ENCODE measurements around the gene IFIT2. TPM values are rescaled to one million over a fixed set of nuclear protein-coding genes. Genes with fewer than 3 reads are reported as not detected.
A peak's percentile ranks its signal among the peaks of the same experiment; 100 is the strongest.

The IFIT2 gene
- total RNA-seq, 1 donor from 2014 or later = 3.6 TPM

GRCh38 chr10:89294721-89295239 lies 7.1 kb upstream of the IFIT2 start:
- Mint-ChIP-seq H3K4me3 (no peak overlapping the region), H3K9me3 (peaks cover 17% of the 10 kb centered on the region), H3K4me1 (no peaks in the 10 kb centered on the region), H3K27ac (no peak overlapping the region), H3K27me3 (ENCODE audit: low read depth) (no peaks in the 10 kb centered on the region), H3K36me3 (peaks cover 5% of the 10 kb centered on the region)
- no peak for DNase-seq (ENCODE audit: low spot score in 2 of 2, unreplicated experiment in 2 of 2)
- TF ChIP-seq, protein P1, sequence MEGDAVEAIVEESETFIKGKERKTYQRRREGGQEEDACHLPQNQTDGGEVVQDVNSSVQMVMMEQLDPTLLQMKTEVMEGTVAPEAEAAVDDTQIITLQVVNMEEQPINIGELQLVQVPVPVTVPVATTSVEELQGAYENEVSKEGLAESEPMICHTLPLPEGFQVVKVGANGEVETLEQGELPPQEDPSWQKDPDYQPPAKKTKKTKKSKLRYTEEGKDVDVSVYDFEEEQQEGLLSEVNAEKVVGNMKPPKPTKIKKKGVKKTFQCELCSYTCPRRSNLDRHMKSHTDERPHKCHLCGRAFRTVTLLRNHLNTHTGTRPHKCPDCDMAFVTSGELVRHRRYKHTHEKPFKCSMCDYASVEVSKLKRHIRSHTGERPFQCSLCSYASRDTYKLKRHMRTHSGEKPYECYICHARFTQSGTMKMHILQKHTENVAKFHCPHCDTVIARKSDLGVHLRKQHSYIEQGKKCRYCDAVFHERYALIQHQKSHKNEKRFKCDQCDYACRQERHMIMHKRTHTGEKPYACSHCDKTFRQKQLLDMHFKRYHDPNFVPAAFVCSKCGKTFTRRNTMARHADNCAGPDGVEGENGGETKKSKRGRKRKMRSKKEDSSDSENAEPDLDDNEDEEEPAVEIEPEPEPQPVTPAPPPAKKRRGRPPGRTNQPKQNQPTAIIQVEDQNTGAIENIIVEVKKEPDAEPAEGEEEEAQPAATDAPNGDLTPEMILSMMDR (IDR thresholded peaks at IDR 0.05; ENCODE audit: unreplicated experiment) = no peak

GRCh38 chr10:89295597-89295996 lies 6.2 kb upstream of the IFIT2 start:
- Mint-ChIP-seq H3K4me1 (no peaks in the 10 kb centered on the region), H3K4me3 (no peak overlapping the region), H3K27ac (peak overlapping the region; percentile 10), H3K36me3 (peaks cover 5% of the 10 kb centered on the region), H3K9me3 (peaks cover 17% of the 10 kb centered on the region), H3K27me3 (ENCODE audit: low read depth) (no peaks in the 10 kb centered on the region)
- TF ChIP-seq, protein P1 (IDR thresholded peaks at IDR 0.05; ENCODE audit: unreplicated experiment) = no peak
- DNase-seq (ENCODE audit: low spot score in 2 of 2, unreplicated experiment in 2 of 2) = no peak

GRCh38 chr10:89296220-89296648 lies 5.6 kb upstream of the IFIT2 start:
- Mint-ChIP-seq H3K9me3 (peaks cover 17% of the 10 kb centered on the region), H3K27ac (peak overlapping the region; percentile 10), H3K4me3 (no peak overlapping the region), H3K4me1 (peaks cover 4% of the 10 kb centered on the region), H3K27me3 (ENCODE audit: low read depth) (no peaks in the 10 kb centered on the region), H3K36me3 (peaks cover 5% of the 10 kb centered on the region)
- DNase-seq (ENCODE audit: low spot score in 2 of 2, unreplicated experiment in 2 of 2) = no peak
- TF ChIP-seq, protein P1 (IDR thresholded peaks at IDR 0.05; ENCODE audit: unreplicated experiment) = no peak

DNA sequence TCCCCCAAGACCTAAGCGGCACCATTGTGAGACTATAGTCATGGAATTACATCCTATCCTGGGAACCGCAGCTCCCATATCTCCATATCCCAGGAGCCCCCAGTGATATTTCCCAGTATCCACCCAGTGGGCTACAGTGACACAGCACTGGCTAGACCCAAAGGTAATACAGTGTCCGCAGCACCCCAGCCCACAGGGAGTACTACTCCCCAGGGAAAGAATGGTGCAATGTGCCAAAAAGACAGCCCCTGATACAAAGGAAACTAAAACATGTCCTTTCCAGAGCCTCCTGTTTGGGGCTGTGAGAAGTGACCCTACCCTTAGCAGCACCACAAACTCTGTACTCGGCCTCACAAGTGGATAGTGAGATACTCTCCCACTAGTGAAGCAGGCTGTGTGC lies 4.5 kb upstream of the IFIT2 start:
- no peaks in the 10 kb centered on the region for H3K27me3 Mint-ChIP-seq (ENCODE audit: low read depth)
- no peak overlapping the region for H3K4me3 Mint-ChIP-seq

GRCh38 chr10:89297791-89298190 lies 4.1 kb upstream of the IFIT2 start:
- Mint-ChIP-seq H3K4me3 (no peak overlapping the region), H3K9me3 (peaks cover 17% of the 10 kb centered on the region), H3K27me3 (ENCODE audit: low read depth) (no peaks in the 10 kb centered on the region), H3K27ac (no peak overlapping the region), H3K4me1 (peaks cover 17% of the 10 kb centered on the region), H3K36me3 (peaks cover 5% of the 10 kb centered on the region)
- TF ChIP-seq, protein P1 (IDR thresholded peaks at IDR 0.05; ENCODE audit: unreplicated experiment) = no peak
- DNase-seq (ENCODE audit: low spot score in 2 of 2, unreplicated experiment in 2 of 2) = no peak

More for the DNA sequence above, 4.5 kb upstream of the IFIT2 start:
- Mint-ChIP-seq H3K4me1 (peaks cover 14% of the 10 kb centered on the region), H3K9me3 (peaks cover 17% of the 10 kb centered on the region), H3K27ac (no peak overlapping the region), H3K36me3 (peaks cover 5% of the 10 kb centered on the region)
- TF ChIP-seq, protein P1 (IDR thresholded peaks at IDR 0.05; ENCODE audit: unreplicated experiment) = no peak
- no peak for DNase-seq (ENCODE audit: low spot score in 2 of 2, unreplicated experiment in 2 of 2)

DNA sequence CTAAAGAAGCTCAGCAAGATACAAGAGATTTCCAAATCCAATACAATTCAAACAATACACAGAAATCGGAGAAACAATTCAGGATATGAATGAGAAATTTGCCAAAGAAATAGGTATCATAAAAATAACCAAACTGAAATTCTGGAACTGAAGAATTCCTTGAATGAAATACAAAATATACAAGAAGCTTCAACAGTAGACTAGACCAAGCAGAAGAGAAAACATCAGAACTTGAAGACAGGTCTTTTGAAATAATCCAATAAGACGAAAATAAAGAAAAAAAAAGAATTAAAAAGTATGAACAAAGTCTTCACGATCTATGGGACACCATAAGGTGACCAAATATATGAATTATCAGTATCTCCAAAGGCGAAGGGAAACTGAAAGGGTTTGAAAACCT lies 2.8 kb upstream of the IFIT2 start:
- Mint-ChIP-seq H3K27me3 (ENCODE audit: low read depth) (no peaks in the 10 kb centered on the region), H3K4me3 (no peak overlapping the region), H3K4me1 (peaks cover 26% of the 10 kb centered on the region), H3K36me3 (peaks cover 5% of the 10 kb centered on the region), H3K9me3 (peaks cover 12% of the 10 kb centered on the region), H3K27ac (no peak overlapping the region)
- TF ChIP-seq, protein P1 (IDR thresholded peaks at IDR 0.05; ENCODE audit: unreplicated experiment) = no peak
- DNase-seq (ENCODE audit: low spot score in 2 of 2, unreplicated experiment in 2 of 2) = no peak

All from mesothelial cell of epicardium (in vitro differentiated cells).